Hepatocyte (in vitro differentiated cells): Measurements from ENCODE around the gene SGCA. TPM values are rescaled to one million over a fixed set of nuclear protein-coding genes. Genes with fewer than 3 reads are reported as not detected.

Source experiments
- DNase-seq: peaks from one replicate; pipeline ENCODE4 v3.0.0-alpha.2; 2016; ENCODE audit warnings: low spot score
- H2AFZ ChIP-seq: fragments of 200-600 bp; sonication (generic); 2 replicates; pipeline ENCODE4 v1.6.0; 2016; ENCODE audit warnings: antibody characterized with exemption, mild to moderate bottlenecking
- H3K27ac ChIP-seq: fragments of 200-600 bp; sonication (generic); 2 replicates; pipeline ENCODE4 v1.5.1; 2016; ENCODE audit warnings: mild to moderate bottlenecking
- H3K27me3 ChIP-seq: fragments of 200-600 bp; sonication (generic); 2 replicates; pipeline ENCODE4 v1.6.1; 2016
- H3K36me3 ChIP-seq: fragments of 200-600 bp; sonication (generic); replicated peaks from 2 replicates; pipeline ENCODE4 v1.5.1; 2016; ENCODE audit warnings: low read depth; ENCODE audit not compliant: insufficient read depth
- H3K4me1 ChIP-seq: fragments of 200-600 bp; sonication (generic); 2 replicates; pipeline ENCODE4 v1.5.1; 2016; ENCODE audit warnings: mild to moderate bottlenecking, moderate library complexity; ENCODE audit not compliant: insufficient read depth
- H3K4me2 ChIP-seq: fragments of 200-600 bp; sonication (generic); 2 replicates; pipeline ENCODE4 v1.6.0; 2016
- H3K4me3 ChIP-seq: fragments of 200-600 bp; sonication (generic); 2 replicates; pipeline ENCODE4 v1.5.1; 2016; ENCODE audit warnings: mild to moderate bottlenecking
- H3K79me2 ChIP-seq: fragments of 200-600 bp; sonication (generic); 2 replicates; pipeline ENCODE4 v1.6.0; 2017; ENCODE audit warnings: mild to moderate bottlenecking
- H3K9me2 ChIP-seq: fragments of 200-600 bp; sonication (generic); replicated peaks from 2 replicates; pipeline ENCODE4 v1.6.0; 2017; ENCODE audit warnings: mild to moderate bottlenecking; ENCODE audit not compliant: insufficient read depth
- H3K9me3 ChIP-seq: fragments of 200-600 bp; sonication (generic); 2 replicates; pipeline ENCODE4 v1.5.1; 2016; ENCODE audit warnings: low read depth, mild to moderate bottlenecking
- H4K20me1 ChIP-seq: fragments of 200-600 bp; sonication (generic); 2 replicates; pipeline ENCODE4 v1.6.0; 2016; ENCODE audit warnings: mild to moderate bottlenecking; ENCODE audit not compliant: insufficient read depth, poor library complexity, severe bottlenecking
- CTCF ChIP-seq: fragments of 200-600 bp; sonication (generic); IDR thresholded peaks from 2 replicates; pipeline ENCODE4 v1.5.1; 2016; ENCODE audit warnings: antibody characterized with exemption, mild to moderate bottlenecking; ENCODE audit not compliant: poor library complexity
- EZH2 ChIP-seq: fragments of 200-600 bp; sonication (generic); IDR thresholded peaks from 2 replicates; pipeline ENCODE4 v1.6.1; 2016; ENCODE audit warnings: antibody characterized with exemption, mild to moderate bottlenecking, borderline replicate concordance
- EZH2phosphoT487 ChIP-seq: fragments of 200-600 bp; sonication (generic); IDR thresholded peaks from one replicate; pipeline ENCODE4 v1.6.1; 2018; ENCODE audit warnings: antibody characterized with exemption, mild to moderate bottlenecking, low read depth, moderate library complexity; ENCODE audit not compliant: unreplicated experiment, severe bottlenecking
- WGBS: methylation state at CpG from one replicate; pipeline ENCODE4 v1.1.6; 2016; ENCODE audit warnings: low lambda C conversion rate; ENCODE audit errors: missing lambda C conversion rate; 5-methylcytosine and 5-hydroxymethylcytosine counted together
- polyA plus RNA-seq: library from polyadenylated mRNA; unstranded; fragments of >200 nt; fragmentation: Nextera tagmentation; extraction: Ambion mirVana; gene quantifications from 2 replicates; pipeline ENCODE4 v1.2.1, GENCODE V29; 2016
- total RNA-seq: library from RNA; depleted of rRNA; stranded (reverse); fragments of >200 nt; gene quantifications from 2 replicates; pipeline ENCODE4 v1.2.3, GENCODE V29; 2014

The SGCA gene
- total and polyA plus RNA-seq, 2 experiments from 2014 or later, result 0.37 to 2.2 TPM

GRCh38 chr17:50218771-50219315 is 53.0 kb downstream of the SGCA start:
- no peak overlapping the region for H3K4me3 ChIP-seq
- H2AFZ ChIP-seq, result no peak overlapping the region
- no peaks in the 10 kb centered on the region for H3K9me3 ChIP-seq
- H3K9me2 ChIP-seq, result no peaks in the 10 kb centered on the region
- H3K27me3 ChIP-seq, result no peaks in the 10 kb centered on the region
- H3K4me2 ChIP-seq, result peak overlapping the region; percentile 53
- TF ChIP-seq EZH2 (no peak), EZH2phosphoT487 (no peak), CTCF (no peak)
- DNase-seq, result peak; percentile 8
- H3K27ac ChIP-seq, result peak overlapping the region; percentile 77
- no peaks in the 10 kb centered on the region for H3K36me3 ChIP-seq
- H3K4me1 ChIP-seq, result peaks cover 43% of the 10 kb centered on the region
- no peaks in the 10 kb centered on the region for H4K20me1 ChIP-seq
- no peaks in the 10 kb centered on the region for H3K79me2 ChIP-seq
- WGBS, result 83% methylated on average over 1 of the region's 1 CpG

- Histone ChIP-seq H3K27ac (peak overlapping the region; percentile 77), H3K4me1 (peaks cover 43% of the 10 kb centered on the region), H4K20me1 (no peaks in the 10 kb centered on the region), H3K4me3 (no peak overlapping the region), H3K27me3 (no peaks in the 10 kb centered on the region), H3K9me3 (no peaks in the 10 kb centered on the region), H3K4me2 (peak overlapping the region; percentile 53), H3K36me3 (no peaks in the 10 kb centered on the region), H3K79me2 (no peaks in the 10 kb centered on the region), H2AFZ (no peak overlapping the region), H3K9me2 (no peaks in the 10 kb centered on the region)
- TF ChIP-seq EZH2phosphoT487, result no peak
- no peak for TF ChIP-seq EZH2
- no peak for TF ChIP-seq CTCF
- peak; percentile 23 for DNase-seq
- 37% methylated on average over 5 of the region's 5 CpGs for WGBS
Measured at GRCh38 chr17:50219342-50219741, 53.5 kb downstream of the SGCA start.

- no peaks in the 10 kb centered on the region for H3K79me2 ChIP-seq
- WGBS, result 17% methylated on average over 4 of the region's 4 CpGs
- H3K27ac ChIP-seq, result peak overlapping the region; percentile 77
- DNase-seq, result peak; percentile 61
- H3K9me2 ChIP-seq, result no peaks in the 10 kb centered on the region
- no peak overlapping the region for H3K4me3 ChIP-seq
- H3K27me3 ChIP-seq, result no peaks in the 10 kb centered on the region
- H3K9me3 ChIP-seq, result no peaks in the 10 kb centered on the region
- peak overlapping the region; percentile 53 for H3K4me2 ChIP-seq
- no peaks in the 10 kb centered on the region for H4K20me1 ChIP-seq
- no peak overlapping the region for H2AFZ ChIP-seq
- TF ChIP-seq EZH2 (no peak), EZH2phosphoT487 (no peak), CTCF (no peak)
- H3K4me1 ChIP-seq, result peaks cover 40% of the 10 kb centered on the region
- no peaks in the 10 kb centered on the region for H3K36me3 ChIP-seq
Measured at GRCh38 chr17:50219939-50220465, 54.2 kb downstream of the SGCA start.
